ENCODE results near the gene KDM1B.

KDM1B gene

DNA sequence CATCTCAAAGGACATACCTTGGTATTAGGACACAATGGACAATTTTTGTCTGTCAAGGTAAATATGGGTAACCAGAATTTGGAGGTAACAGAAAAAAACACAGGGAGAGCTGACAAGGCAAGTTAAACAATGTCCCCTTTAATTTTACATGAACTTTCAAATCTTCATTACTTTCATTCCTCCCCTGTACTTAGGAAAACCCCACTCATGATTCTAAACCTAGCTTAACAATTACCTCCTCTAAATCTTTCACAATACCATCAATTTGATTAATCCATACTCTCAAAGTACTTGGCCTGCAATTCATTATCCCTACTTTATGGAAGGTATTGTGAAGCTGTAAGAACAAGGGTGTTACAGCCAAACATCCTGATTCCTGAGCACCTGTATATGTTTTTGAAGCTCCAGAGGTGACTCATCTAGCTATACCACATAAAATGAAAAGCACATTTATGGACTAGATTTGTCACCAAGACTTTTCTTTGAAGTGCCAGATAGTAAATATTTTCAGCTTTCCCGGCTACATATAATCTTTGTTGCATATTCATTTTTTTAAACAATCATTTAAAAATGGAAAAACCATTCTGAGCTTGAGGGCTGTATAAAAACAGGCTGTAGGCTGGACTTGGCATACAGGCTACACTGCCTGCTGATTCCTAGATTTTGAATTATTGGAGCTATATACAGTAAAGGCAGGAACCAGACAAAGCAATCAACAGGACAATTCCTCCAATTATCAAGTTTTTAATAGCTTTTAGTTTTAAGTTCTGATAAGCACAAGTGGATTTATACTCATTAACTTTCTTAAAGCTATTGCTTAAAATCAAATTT, 86.2 kb downstream of the KDM1B start:
- no peak overlapping the region for H3K4me3 ChIP-seq (ENCODE audit: low read depth, low read length)
- no peak for TF ChIP-seq CTCF (IDR thresholded peaks at IDR 0.05; ENCODE audit: control insufficient read depth, extremely low read depth, insufficient read depth)

GRCh38 chr6:18242062-18242851, 87.0 kb downstream of the KDM1B start:
- no peak overlapping the region for H3K4me3 ChIP-seq (ENCODE audit: low read depth, low read length)
- TF ChIP-seq CTCF (IDR thresholded peaks at IDR 0.05; ENCODE audit: control insufficient read depth, extremely low read depth, insufficient read depth): no peak
- DNase-seq (ENCODE audit: low read depth): no peak

More for the DNA sequence above, 86.2 kb downstream of the KDM1B start:
- no peak for DNase-seq (ENCODE audit: low read depth)

DNA sequence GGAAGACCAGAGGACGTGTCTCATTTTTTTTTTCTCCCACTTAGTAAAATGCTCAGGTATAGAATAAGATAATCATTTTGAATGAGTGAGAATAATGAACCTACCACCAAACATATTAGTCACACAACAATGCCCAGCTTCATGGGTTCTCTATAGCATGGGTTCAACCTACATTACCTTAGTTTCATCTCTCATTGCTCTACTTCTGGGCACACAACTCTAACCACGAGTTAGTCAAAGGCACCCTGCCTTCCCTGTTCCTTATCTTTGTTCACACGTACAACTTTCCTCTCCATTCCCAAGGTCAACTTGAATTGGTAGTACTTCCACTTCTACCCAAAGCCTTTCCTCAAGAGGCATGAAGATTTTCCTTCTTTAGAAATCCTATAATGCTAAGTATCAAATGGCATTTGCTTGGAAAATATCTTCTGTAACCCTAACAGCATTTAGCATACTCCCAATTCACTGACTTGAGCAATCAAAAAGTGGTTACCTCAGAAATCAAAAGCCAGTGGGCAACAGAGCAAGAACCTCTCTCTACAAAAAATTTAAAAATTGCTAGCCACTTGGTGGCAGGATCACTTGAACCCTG, 88.2 kb downstream of the KDM1B start:
- H3K4me3 ChIP-seq (ENCODE audit: low read depth, low read length): no peak overlapping the region
- DNase-seq (ENCODE audit: low read depth): no peak
- no peak for TF ChIP-seq CTCF (IDR thresholded peaks at IDR 0.05; ENCODE audit: control insufficient read depth, extremely low read depth, insufficient read depth)

GRCh38 chr6:18244251-18244650, 89.0 kb downstream of the KDM1B start:
- no peak overlapping the region for H3K4me3 ChIP-seq (ENCODE audit: low read depth, low read length)
- DNase-seq (ENCODE audit: low read depth): no peak
- no peak for TF ChIP-seq CTCF (IDR thresholded peaks at IDR 0.05; ENCODE audit: control insufficient read depth, extremely low read depth, insufficient read depth)

DNA sequence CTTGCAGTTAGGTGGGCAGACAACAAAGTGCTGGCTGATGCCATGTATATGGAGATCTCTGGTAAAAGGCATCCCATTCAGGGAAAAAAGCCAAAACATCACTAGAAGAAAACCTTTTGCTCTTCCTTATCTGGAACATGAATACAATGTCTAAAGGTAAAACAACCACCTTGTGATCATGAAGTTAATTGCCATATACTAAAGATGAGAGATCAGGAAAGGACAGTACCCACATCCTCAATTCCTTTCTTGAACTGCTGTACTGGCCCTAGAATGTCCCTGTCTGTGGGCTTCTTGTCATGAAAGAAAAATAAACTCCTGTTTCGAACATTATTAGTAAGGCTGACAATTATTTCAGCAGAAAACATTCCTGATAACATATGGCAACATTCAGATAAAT, 89.9 kb downstream of the KDM1B start:
- no peak for DNase-seq (ENCODE audit: low read depth)
- no peak for TF ChIP-seq CTCF (IDR thresholded peaks at IDR 0.05; ENCODE audit: control insufficient read depth, extremely low read depth, insufficient read depth)

DNA sequence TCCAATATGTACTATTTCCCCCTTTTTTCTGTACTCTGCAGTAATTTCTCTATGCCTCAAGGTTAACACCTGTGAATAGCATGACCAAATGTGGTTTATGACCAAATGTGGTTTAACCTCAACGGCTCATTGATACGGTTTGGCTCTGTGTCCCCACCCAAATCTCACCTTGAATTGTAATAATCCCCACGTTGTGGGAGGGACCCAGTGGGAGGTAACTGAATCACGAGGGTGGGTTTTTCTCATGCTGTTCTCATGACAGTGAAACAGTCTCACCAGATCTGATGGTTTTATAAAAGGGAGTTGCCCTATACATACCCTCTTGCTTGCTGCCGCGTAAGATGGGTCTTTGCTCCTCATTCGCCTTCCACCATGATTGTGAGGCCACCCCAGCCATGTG, 90.4 kb downstream of the KDM1B start:
- TF ChIP-seq CTCF (IDR thresholded peaks at IDR 0.05; ENCODE audit: control insufficient read depth, extremely low read depth, insufficient read depth): no peak
- no peak overlapping the region for H3K4me3 ChIP-seq (ENCODE audit: low read depth, low read length)
- no peak for DNase-seq (ENCODE audit: low read depth)

More for the DNA sequence above, 89.9 kb downstream of the KDM1B start:
- no peak overlapping the region for H3K4me3 ChIP-seq (ENCODE audit: low read depth, low read length)

Measured in LNCaP clone FGC (cell line).